Osteoblast (primary cell): ENCODE measurements around the gene SMPDL3B. TPM values are rescaled to one million over a fixed set of nuclear protein-coding genes. Genes with fewer than 3 reads are reported as not detected.
A peak's percentile ranks its signal among the peaks of the same experiment; 100 is the strongest.

Experiments used
- DNase-seq: peaks from one replicate; pipeline ENCODE4 v3.0.0; 2011; ENCODE audit warnings: low spot score, mixed read lengths; ENCODE audit not compliant: insufficient read length; ENCODE audit errors: missing footprints
- H2AFZ ChIP-seq: 2 replicates; pipeline ENCODE4 v1.6.0; 2011; ENCODE audit warnings: mild to moderate bottlenecking, low read length
- H3K27ac ChIP-seq: 2 replicates; pipeline ENCODE4 v1.5.1; 2011; ENCODE audit warnings: mild to moderate bottlenecking, low read depth, low read length, moderate library complexity
- H3K27me3 ChIP-seq: 2 replicates; pipeline ENCODE4 v1.6.0; 2012; ENCODE audit warnings: mild to moderate bottlenecking, control low read depth, inconsistent platforms, low read length, moderate library complexity; ENCODE audit not compliant: insufficient read depth
- H3K36me3 ChIP-seq: 2 replicates; pipeline ENCODE4 v1.5.1; 2011; ENCODE audit warnings: mild to moderate bottlenecking, low read length, control low read depth, moderate library complexity; ENCODE audit not compliant: insufficient read depth
- H3K4me1 ChIP-seq: 2 replicates; pipeline ENCODE4 v1.5.1; 2011; ENCODE audit warnings: mild to moderate bottlenecking, low read length, control low read depth, moderate library complexity; ENCODE audit not compliant: insufficient read depth
- H3K4me2 ChIP-seq: 2 replicates; pipeline ENCODE4 v1.6.0; 2011; ENCODE audit warnings: mild to moderate bottlenecking, low read length; ENCODE audit not compliant: insufficient read depth
- H3K4me3 ChIP-seq: fragments of 200-600 bp; sonication (generic); 3 replicates; pipeline ENCODE4 v1.5.1; 2012; ENCODE audit warnings: mild to moderate bottlenecking, low read length, inconsistent platforms; ENCODE audit not compliant: insufficient read depth
- H3K79me2 ChIP-seq: 2 replicates; pipeline ENCODE4 v1.6.0; 2012; ENCODE audit warnings: mild to moderate bottlenecking, low read length, control low read depth, inconsistent platforms; ENCODE audit not compliant: insufficient read depth
- H3K9me3 ChIP-seq: 2 replicates; pipeline ENCODE4 v1.5.1; 2011; ENCODE audit warnings: low read depth, low read length, control low read depth
- H4K20me1 ChIP-seq: 2 replicates; pipeline ENCODE4 v1.6.0; 2012; ENCODE audit warnings: mild to moderate bottlenecking, low read length, control low read depth; ENCODE audit not compliant: insufficient read depth
- CTCF ChIP-seq: IDR thresholded peaks from 2 replicates; pipeline ENCODE4 v1.5.1; 2011; ENCODE audit warnings: mild to moderate bottlenecking, low read depth, low read length, moderate library complexity; ENCODE audit errors: extremely low read depth
- total RNA-seq: library from RNA; depleted of rRNA; stranded (reverse); fragments of >200 nt; gene quantifications from 2 replicates; pipeline ENCODE4 v1.2.3, GENCODE V29; 2012

SMPDL3B gene
- total RNA-seq, 1 donor = under 0.01 TPM

- H3K79me2 ChIP-seq = no peaks in the 10 kb centered on the region
- peaks cover 32% of the 10 kb centered on the region for H3K4me1 ChIP-seq
- no peak overlapping the region for H2AFZ ChIP-seq
- H3K9me3 ChIP-seq = no peaks in the 10 kb centered on the region
- DNase-seq = no peak
- no peak overlapping the region for H3K4me2 ChIP-seq
- no peak for TF ChIP-seq CTCF
- H3K36me3 ChIP-seq = peaks cover 21% of the 10 kb centered on the region
- no peaks in the 10 kb centered on the region for H3K27me3 ChIP-seq
- H3K27ac ChIP-seq = no peak overlapping the region
- no peak overlapping the region for H3K4me3 ChIP-seq
- H4K20me1 ChIP-seq = no peaks in the 10 kb centered on the region
These were observed 39.1 kb downstream of the SMPDL3B start for GRCh38 chr1:27973771-27974416.

- Histone ChIP-seq H3K9me3 (no peaks in the 10 kb centered on the region), H3K36me3 (peaks cover 21% of the 10 kb centered on the region), H3K4me3 (no peak overlapping the region), H4K20me1 (no peaks in the 10 kb centered on the region), H3K4me1 (peaks cover 32% of the 10 kb centered on the region), H3K27me3 (no peaks in the 10 kb centered on the region), H3K27ac (no peak overlapping the region), H3K79me2 (no peaks in the 10 kb centered on the region), H3K4me2 (no peak overlapping the region), H2AFZ (no peak overlapping the region)
- no peak for TF ChIP-seq CTCF
- no peak for DNase-seq
These were observed 39.6 kb downstream of the SMPDL3B start for GRCh38 chr1:27974417-27974781.

GRCh38 chr1:27979151-27979858 lies 44.5 kb downstream of the SMPDL3B start:
- H3K36me3 ChIP-seq = peaks cover 13% of the 10 kb centered on the region
- H3K27ac ChIP-seq = peak overlapping the region; percentile 48
- H3K27me3 ChIP-seq = no peaks in the 10 kb centered on the region
- H3K4me2 ChIP-seq = no peak overlapping the region
- TF ChIP-seq CTCF = peak; percentile 66
- no peaks in the 10 kb centered on the region for H4K20me1 ChIP-seq
- H2AFZ ChIP-seq = no peak overlapping the region
- H3K9me3 ChIP-seq = no peaks in the 10 kb centered on the region
- peaks cover 18% of the 10 kb centered on the region for H3K4me1 ChIP-seq
- no peak overlapping the region for H3K4me3 ChIP-seq
- peak; percentile 83 for DNase-seq
- H3K79me2 ChIP-seq = no peaks in the 10 kb centered on the region

- TF ChIP-seq CTCF = no peak
- peak overlapping the region; percentile 4 for H3K4me2 ChIP-seq
- no peaks in the 10 kb centered on the region for H3K79me2 ChIP-seq
- no peak overlapping the region for H2AFZ ChIP-seq
- H3K4me3 ChIP-seq = no peak overlapping the region
- peaks cover 18% of the 10 kb centered on the region for H3K4me1 ChIP-seq
- no peak overlapping the region for H3K27ac ChIP-seq
- H3K36me3 ChIP-seq = peaks cover 9% of the 10 kb centered on the region
- DNase-seq = no peak
- H3K9me3 ChIP-seq = no peaks in the 10 kb centered on the region
- H3K27me3 ChIP-seq = no peaks in the 10 kb centered on the region
- H4K20me1 ChIP-seq = no peaks in the 10 kb centered on the region
These were observed 45.0 kb downstream of the SMPDL3B start for GRCh38 chr1:27979859-27980201.
